Spinal cord (tissue), 10 donors: ENCODE results near the gene CKAP2L. TPM values are rescaled to one million over a fixed set of nuclear protein-coding genes. Genes with fewer than 3 reads are reported as not detected.

Experiments used
- DNase-seq, 6 donors: peaks; one replicate each; pipeline versions ENCODE4 v3.0.0 to v3.0.0-alpha.2; 2013 to 2015; ENCODE audit warnings: low spot score in 6 of 6, low read depth in 4 of 6
- H3K27ac ChIP-seq: one replicate; pipeline ENCODE4 v1.5.1; 2013; ENCODE audit warnings: low read depth, low read length, control low read depth
- H3K27me3 ChIP-seq: one replicate; pipeline ENCODE4 v1.6.1; 2013; ENCODE audit warnings: low read length; ENCODE audit not compliant: control insufficient read depth, insufficient read depth
- H3K36me3 ChIP-seq: one replicate; pipeline ENCODE4 v1.6.1; 2013; ENCODE audit warnings: low read length; ENCODE audit not compliant: control insufficient read depth, insufficient read depth
- H3K4me1 ChIP-seq: one replicate; pipeline ENCODE4 v1.6.1; 2013; ENCODE audit warnings: low read length; ENCODE audit not compliant: control insufficient read depth, insufficient read depth
- H3K4me3 ChIP-seq: one replicate; pipeline ENCODE4 v1.5.1; 2013; ENCODE audit warnings: low read depth, low read length, control low read depth
- H3K9me3 ChIP-seq: one replicate; pipeline ENCODE4 v1.6.1; 2013; ENCODE audit warnings: low read length; ENCODE audit not compliant: control insufficient read depth, insufficient read depth
- WGBS: methylation state at CpG from one replicate; pipeline ENCODE4 v1.1.5; 2013; ENCODE audit warnings: missing lambda C conversion rate; ENCODE audit not compliant: insufficient coverage; 5-methylcytosine and 5-hydroxymethylcytosine counted together
- polyA plus RNA-seq, 2 donors: library from polyadenylated mRNA; unstranded; fragments of 120-200 nt; gene quantifications; one replicate each; pipeline ENCODE4 v1.2.1, GENCODE V29; 2013; ENCODE audit not compliant: insufficient read length in 2 of 2
- total RNA-seq, 2 donors: library from RNA; depleted of rRNA in 1 of 2; stranded (reverse); fragments of 120-200 nt in 1 of 2; fragments of >200 nt in 1 of 2; gene quantifications; one replicate each; pipeline versions ENCODE4 v1.2.3 to v1.2.4, GENCODE V29; 2013 to 2014
- donor health status: healthy.

CKAP2L gene
- total and polyA plus RNA-seq, 4 donors = 6.0 to 8.6 (median 7.4) TPM

DNA sequence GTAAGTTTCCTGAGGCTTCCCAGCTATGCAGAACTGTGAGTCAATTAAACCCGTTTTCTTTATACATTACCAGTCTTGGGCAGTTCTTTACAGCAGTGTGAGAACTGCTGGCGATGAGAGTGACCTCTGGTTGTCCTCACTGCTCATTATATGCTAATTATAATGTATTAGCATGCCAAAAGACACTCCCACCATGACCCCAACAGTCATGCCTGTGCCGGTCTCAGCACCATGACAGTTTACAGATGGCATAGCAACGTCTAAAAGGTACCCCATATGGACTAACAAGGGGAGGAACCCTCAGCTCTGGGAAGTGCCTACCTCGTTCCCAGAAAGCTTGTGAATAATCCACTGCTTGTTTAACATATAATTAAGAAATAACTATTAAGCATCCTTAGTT lies 28.0 kb upstream of the CKAP2L start:
- no peak overlapping the region for H3K4me3 ChIP-seq
- no CpG with 5 or more reads among the region's 5 CpGs for WGBS

DNA sequence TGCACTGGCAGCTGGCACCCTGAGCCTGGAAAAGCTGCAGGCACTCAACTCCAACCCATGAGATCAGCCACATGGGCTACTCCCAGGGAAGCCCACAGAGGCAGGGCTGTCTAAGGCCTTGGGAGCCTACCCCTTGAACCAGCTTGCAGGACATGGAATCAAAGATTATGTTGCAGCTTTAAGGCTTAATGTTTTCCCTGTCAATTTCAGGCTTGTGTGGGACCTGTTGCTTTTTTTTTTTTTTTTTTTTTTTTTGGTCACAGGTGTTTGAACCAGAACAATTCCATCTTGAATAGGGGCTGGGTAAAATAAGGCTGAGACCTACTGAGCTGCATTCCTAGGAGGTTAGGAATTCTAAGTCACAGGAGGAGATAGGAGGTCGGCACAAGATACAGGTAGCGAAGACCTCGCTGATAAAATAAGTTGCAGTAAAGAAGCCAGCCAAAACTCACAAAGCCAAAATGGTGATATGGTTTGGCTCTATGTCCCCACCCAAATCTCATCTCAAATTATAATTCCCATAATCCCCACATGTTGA lies 27.4 kb upstream of the CKAP2L start:
- Histone ChIP-seq H3K27ac (no peak overlapping the region), H3K4me1 (no peaks in the 10 kb centered on the region), H3K9me3 (no peaks in the 10 kb centered on the region), H3K36me3 (no peaks in the 10 kb centered on the region), H3K27me3 (no peaks in the 10 kb centered on the region), H3K4me3 (no peak overlapping the region)
- 100% methylated on average over 1 of the region's 3 CpGs for WGBS
- no peak for DNase-seq

More for the DNA sequence above, 28.0 kb upstream of the CKAP2L start:
- Histone ChIP-seq H3K9me3 (no peaks in the 10 kb centered on the region), H3K36me3 (no peaks in the 10 kb centered on the region), H3K4me1 (no peaks in the 10 kb centered on the region), H3K27me3 (no peaks in the 10 kb centered on the region), H3K27ac (no peak overlapping the region)
- DNase-seq = no peak

DNA sequence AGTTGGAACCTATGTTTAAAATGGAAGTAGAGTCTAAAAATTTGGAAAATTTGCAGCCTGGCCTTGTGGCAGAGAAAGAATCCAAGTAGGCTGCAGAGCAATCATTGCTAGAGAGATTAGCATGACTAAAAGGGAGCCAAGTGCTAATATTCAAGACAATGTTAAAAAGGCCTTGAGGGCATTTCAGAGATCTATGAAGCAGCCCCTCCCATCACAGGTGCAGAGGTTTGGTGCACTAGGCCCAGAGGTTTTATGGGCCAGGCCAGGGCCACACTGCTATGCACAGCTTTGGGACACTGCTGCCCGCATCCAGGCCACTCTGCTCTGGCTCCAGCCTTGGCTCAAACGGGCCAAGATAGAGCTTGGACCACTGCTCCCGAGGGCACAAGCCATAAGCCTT lies 26.6 kb upstream of the CKAP2L start:
- no peaks in the 10 kb centered on the region for H3K4me1 ChIP-seq
- WGBS = 97% methylated on average over 3 of the region's 3 CpGs
- no peaks in the 10 kb centered on the region for H3K27me3 ChIP-seq
- DNase-seq = no peak
- no peaks in the 10 kb centered on the region for H3K9me3 ChIP-seq
- H3K27ac ChIP-seq = no peak overlapping the region
- H3K4me3 ChIP-seq = no peak overlapping the region
- no peaks in the 10 kb centered on the region for H3K36me3 ChIP-seq

DNA sequence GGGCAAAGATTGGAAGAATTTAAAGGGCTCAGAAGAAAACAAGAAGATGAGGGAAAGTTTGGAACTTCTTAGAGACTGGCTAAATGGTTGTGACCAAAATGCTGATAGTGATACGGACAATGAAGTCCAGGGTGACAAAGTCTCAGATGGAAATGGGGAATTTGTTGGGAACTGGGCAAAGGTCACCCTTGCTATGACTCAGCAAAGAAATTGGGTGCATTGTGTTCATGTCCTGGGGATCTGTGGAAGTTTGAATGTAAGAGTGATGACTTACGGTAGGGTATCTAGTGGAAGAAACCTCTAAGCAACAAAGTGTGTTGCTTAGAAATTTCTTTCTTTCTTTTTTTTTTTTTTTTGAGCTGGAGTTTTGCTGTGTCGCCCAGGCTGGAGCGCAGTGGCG lies 25.9 kb upstream of the CKAP2L start:
- no peaks in the 10 kb centered on the region for H3K36me3 ChIP-seq
- H3K27ac ChIP-seq = no peak overlapping the region
- H3K4me1 ChIP-seq = no peaks in the 10 kb centered on the region
- H3K9me3 ChIP-seq = no peaks in the 10 kb centered on the region
- WGBS = 94% methylated on average over 3 of the region's 5 CpGs
- DNase-seq = no peak
- no peak overlapping the region for H3K4me3 ChIP-seq
- H3K27me3 ChIP-seq = no peaks in the 10 kb centered on the region

DNA sequence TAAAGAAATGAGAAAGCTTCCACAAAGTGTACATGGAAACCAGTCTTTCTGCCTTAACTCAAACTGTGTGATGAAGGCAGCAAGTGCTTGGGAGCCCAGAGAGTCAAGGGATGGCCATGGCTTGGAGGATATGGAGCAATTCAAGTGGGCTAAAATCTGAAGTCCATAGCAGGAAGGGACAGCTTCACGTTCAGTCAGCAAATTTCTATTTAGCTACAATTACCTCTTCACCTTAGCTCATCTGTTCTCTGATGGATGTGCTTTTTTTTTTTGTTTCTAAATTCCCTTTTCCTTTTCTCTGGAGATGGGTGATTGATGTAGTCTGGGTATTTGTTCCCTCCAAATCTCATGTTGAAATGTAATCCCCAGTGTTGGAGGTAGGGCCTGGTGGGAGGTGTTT lies 24.8 kb upstream of the CKAP2L start:
- no peaks in the 10 kb centered on the region for H3K4me1 ChIP-seq
- no peaks in the 10 kb centered on the region for H3K27me3 ChIP-seq
- H3K36me3 ChIP-seq = no peaks in the 10 kb centered on the region
- no CpG with 5 or more reads among the region's 1 CpG for WGBS
- no peak for DNase-seq
- no peak overlapping the region for H3K4me3 ChIP-seq
- no peak overlapping the region for H3K27ac ChIP-seq
- no peaks in the 10 kb centered on the region for H3K9me3 ChIP-seq

DNA sequence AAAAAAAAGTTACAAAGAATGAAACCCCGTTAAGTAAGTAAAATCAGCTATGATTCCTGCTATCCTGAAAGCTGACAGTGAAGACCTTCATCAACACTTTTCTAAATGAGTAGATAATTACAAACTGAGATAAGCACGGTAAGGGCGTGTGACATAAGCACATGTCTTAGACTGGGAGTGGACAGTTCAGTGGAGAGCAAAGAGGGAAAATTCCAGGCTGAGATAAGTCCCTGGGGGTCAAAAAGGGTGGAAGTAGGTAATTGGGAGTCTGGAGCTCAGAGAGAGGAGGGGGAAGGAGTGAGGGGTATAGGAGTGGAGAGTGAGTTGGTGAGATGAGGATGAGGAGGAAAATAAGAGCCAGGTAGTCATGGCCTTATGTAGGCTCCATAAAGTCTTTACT lies 24.2 kb upstream of the CKAP2L start:
- DNase-seq = no peak
- no peaks in the 10 kb centered on the region for H3K9me3 ChIP-seq
- H3K27me3 ChIP-seq = no peaks in the 10 kb centered on the region
- H3K4me1 ChIP-seq = no peaks in the 10 kb centered on the region
- no peak overlapping the region for H3K27ac ChIP-seq
- no peaks in the 10 kb centered on the region for H3K36me3 ChIP-seq
- H3K4me3 ChIP-seq = no peak overlapping the region
- 92% methylated on average over 2 of the region's 3 CpGs for WGBS

DNA sequence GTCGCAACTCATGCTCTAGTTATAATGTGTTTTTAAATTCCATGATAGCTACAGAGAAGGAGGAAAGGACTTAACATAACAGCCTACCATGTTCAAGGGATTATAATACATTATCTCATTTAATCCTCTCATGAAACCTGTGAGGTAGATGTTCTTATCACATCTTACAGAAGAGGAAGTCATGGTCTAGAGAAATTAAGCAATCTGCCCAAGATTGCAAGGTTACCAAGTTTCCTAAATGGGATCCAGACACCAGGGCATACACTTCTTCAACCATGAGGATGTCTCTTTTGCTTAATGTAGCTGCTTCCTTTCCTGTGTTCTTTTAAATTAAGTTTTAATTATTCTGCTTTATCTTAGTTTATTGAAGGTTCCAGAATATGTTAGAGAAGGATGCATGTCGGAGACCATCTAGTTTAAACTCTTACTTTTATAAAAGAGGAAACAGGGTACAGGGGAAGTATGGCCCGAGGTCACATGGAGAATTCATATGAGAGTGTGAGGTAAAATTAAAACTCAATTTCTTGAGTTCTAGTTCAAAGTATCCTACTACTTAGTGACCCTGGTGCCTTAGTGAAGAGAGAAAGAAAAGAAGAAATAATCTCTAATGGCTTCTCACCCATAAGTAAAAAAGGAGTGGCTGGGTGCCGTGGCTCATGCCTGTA lies 23.5 kb upstream of the CKAP2L start:
- H3K9me3 ChIP-seq = no peaks in the 10 kb centered on the region
- H3K4me3 ChIP-seq = no peak overlapping the region
- no peak for DNase-seq
- H3K36me3 ChIP-seq = no peaks in the 10 kb centered on the region
- no CpG with 5 or more reads among the region's 4 CpGs for WGBS
- H3K27me3 ChIP-seq = no peaks in the 10 kb centered on the region
- H3K4me1 ChIP-seq = no peaks in the 10 kb centered on the region
- H3K27ac ChIP-seq = no peak overlapping the region

DNA sequence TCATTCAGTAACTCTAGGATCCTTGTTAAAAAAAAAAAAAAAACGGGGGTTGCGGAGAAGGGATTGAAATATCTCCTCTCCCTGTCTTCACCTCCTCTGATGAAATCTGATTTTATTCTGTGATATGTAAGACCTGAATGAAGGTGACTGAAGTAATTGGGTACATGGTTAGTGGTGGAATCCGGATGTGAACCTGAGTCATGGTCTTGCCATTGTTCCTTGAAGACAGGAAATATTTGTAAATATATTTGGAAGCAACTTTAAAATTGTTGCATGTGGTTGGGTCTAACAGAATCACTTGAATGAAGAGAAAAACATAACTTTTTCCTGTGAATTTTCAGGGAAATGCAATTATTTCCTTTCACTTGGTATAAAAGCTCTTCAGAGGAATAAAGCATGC lies 22.9 kb upstream of the CKAP2L start:
- no peak for DNase-seq
- WGBS = 88% methylated on average over 1 of the region's 3 CpGs

DNA sequence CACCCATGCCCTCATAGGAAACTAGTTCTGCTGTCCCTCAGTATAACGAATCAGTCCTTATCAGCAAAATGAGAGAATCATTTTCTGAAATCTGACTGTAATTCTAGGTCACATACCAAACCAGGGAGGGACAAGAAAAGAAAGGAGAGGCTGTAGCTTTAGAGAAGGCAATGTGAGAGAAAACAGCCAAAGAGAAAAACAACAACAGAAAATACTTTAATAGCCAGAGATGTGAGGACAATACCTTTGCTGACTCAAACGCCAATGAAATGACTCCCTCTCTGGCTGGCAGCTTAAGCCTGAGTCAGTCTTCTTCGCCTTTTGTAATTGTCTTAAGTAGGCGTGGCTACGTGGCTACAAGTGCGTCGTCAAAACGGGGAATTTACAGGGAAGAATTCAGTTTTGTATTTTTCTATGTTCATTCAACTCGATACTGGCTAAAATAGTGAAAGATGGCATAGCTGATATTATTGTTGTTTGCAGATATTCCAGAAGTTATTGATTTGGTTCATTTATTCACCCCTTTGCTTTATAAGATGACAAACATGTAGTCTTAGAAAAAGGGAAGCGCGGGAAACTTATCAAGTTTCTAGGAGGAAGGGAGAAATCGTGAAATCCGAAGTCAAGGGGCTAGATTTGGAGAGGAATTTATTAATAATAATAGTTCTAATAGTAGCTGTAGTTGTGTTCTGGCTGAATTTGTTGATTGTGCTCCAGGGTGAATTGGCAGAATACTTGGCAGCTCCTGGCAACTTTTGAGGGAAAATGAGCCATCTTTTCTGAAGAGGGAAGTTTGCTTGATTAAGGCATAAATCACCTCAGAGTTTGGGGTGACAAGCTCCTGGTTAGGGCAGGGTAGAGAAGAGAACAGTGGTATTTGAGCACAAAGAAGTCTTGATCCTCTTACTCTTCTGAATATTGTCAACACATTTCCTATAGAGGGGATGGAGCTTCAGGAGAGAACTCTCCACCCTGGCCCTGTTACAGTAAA lies 20.1 kb upstream of the CKAP2L start, which contains the start of gene IL1A:
IL1A (minus strand) TSS at position 295 of the 991 bp plus-strand sequence. CDS start 723 bp downstream, outside the sequence.
- Histone ChIP-seq H3K4me3 (no peak within 1 kb of the TSS), H3K36me3 (no peaks in the 10 kb centered on the region), H3K9me3 (no peaks in the 10 kb centered on the region), H3K27me3 (no peaks in the 10 kb centered on the region), H3K4me1 (no peaks in the 10 kb centered on the region), H3K27ac (no peak within 1 kb of the TSS)
- DNase-seq = peak in 2 of 6 donors; percentile 19
- 54% methylated on average over 6 of the region's 13 CpGs for WGBS

More for the DNA sequence above, 22.9 kb upstream of the CKAP2L start:
- no peaks in the 10 kb centered on the region for H3K4me1 ChIP-seq
- H3K27me3 ChIP-seq = no peaks in the 10 kb centered on the region
- no peak overlapping the region for H3K27ac ChIP-seq
- no peaks in the 10 kb centered on the region for H3K9me3 ChIP-seq
- no peaks in the 10 kb centered on the region for H3K36me3 ChIP-seq
- no peak overlapping the region for H3K4me3 ChIP-seq
